Chondrocyte (in vitro differentiated cells): Measurements from ENCODE around the gene CDAN1. TPM values are rescaled to one million over a fixed set of nuclear protein-coding genes. Genes with fewer than 3 reads are reported as not detected.
"Not testable (repeated sequence)": the region's sequence is repeated elsewhere in the genome, so short reads cannot be mapped to it uniquely, and the experiment has no call there.

Experiments
- DNase-seq: peaks from one replicate; pipeline ENCODE4 v3.0.0; 2021; ENCODE audit warnings: mixed read lengths, low spot score
- H3K27ac Mint-ChIP-seq: one replicate; pipeline ENCODE4 v1.8.0; 2021; ENCODE audit warnings: mild to moderate bottlenecking, moderate library complexity, mixed read lengths; ENCODE audit not compliant: unreplicated experiment
- H3K27me3 Mint-ChIP-seq: 2 replicates; pipeline ENCODE4 v1.8.0; 2021; ENCODE audit warnings: low read depth, mixed read lengths
- H3K36me3 Mint-ChIP-seq: 2 replicates; pipeline ENCODE4 v1.8.0; 2021; ENCODE audit warnings: low read depth, mixed read lengths
- H3K4me1 Mint-ChIP-seq: 2 replicates; pipeline ENCODE4 v1.8.0; 2021; ENCODE audit warnings: low read depth, mild to moderate bottlenecking, mixed read lengths
- H3K4me3 Mint-ChIP-seq: one replicate; pipeline ENCODE4 v1.8.0; 2021; ENCODE audit warnings: mild to moderate bottlenecking, moderate library complexity, mixed read lengths; ENCODE audit not compliant: unreplicated experiment
- H3K9me3 Mint-ChIP-seq: 2 replicates; pipeline ENCODE4 v1.8.0; 2021; ENCODE audit warnings: low read depth, mixed read lengths
- total RNA-seq: library from RNA; stranded (reverse); gene quantifications from 3 replicates; pipeline ENCODE4 v1.2.1, GENCODE V29; 2021
- TF ChIP-seq, protein P1 (sequence below): fragments of 200-600 bp; sonication (generic); IDR thresholded peaks from 2 replicates; pipeline ENCODE4 v1.5.0; 2021; ENCODE audit warnings: antibody characterized with exemption, mild to moderate bottlenecking, moderate library complexity

Gene CDAN1
- total RNA-seq, 1 donor from 2014 or later: 15.7 TPM

DNA sequence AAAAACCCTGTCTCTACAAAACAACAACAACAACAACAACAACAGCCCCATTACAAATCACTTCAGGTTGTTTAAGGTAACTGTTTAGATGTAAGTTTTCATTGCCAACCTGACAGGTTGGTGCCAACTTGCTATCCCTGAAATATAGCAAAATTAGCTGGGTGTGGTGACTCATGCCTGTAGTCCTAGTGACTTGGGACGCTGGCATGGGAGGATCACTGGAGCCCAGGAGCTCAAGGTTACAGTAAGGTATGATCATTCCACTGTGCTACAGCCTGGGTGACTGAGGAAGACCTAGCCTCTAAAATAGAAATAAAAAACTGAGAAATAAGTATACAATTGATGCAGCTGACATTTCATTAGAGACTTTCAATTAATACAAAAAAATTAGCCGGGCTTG lies 36.0 kb upstream of the CDAN1 start:
- peaks cover 9% of the 10 kb centered on the region for H3K9me3 Mint-ChIP-seq
- TF ChIP-seq, protein P1, sequence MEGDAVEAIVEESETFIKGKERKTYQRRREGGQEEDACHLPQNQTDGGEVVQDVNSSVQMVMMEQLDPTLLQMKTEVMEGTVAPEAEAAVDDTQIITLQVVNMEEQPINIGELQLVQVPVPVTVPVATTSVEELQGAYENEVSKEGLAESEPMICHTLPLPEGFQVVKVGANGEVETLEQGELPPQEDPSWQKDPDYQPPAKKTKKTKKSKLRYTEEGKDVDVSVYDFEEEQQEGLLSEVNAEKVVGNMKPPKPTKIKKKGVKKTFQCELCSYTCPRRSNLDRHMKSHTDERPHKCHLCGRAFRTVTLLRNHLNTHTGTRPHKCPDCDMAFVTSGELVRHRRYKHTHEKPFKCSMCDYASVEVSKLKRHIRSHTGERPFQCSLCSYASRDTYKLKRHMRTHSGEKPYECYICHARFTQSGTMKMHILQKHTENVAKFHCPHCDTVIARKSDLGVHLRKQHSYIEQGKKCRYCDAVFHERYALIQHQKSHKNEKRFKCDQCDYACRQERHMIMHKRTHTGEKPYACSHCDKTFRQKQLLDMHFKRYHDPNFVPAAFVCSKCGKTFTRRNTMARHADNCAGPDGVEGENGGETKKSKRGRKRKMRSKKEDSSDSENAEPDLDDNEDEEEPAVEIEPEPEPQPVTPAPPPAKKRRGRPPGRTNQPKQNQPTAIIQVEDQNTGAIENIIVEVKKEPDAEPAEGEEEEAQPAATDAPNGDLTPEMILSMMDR: no peak

DNA sequence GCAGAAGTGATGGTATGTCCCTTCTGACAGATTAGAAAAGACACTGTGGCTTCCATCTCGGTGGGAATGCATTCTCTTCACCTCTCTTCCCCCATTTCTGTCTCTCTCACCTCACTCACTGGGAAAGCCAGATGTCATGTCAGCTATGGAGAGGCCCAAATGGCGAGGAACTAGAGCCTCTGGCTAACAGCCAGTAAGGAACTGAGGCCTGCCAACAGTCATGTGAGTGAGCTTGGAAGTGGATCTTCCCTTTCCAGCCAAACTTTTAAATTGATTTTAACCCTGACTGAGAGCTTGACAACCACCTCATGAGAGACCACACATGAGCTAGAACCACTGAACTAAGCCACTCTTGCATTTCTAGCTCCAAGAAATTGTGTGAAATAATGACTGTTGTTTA lies 35.2 kb upstream of the CDAN1 start:
- Mint-ChIP-seq H3K27ac (no peak overlapping the region), H3K4me1 (no peaks in the 10 kb centered on the region), H3K27me3 (no peaks in the 10 kb centered on the region), H3K9me3 (peaks cover 13% of the 10 kb centered on the region), H3K36me3 (peaks cover 17% of the 10 kb centered on the region), H3K4me3 (no peak overlapping the region)
- TF ChIP-seq, protein P1: no peak
- DNase-seq: no peak

More for the DNA sequence above, 36.0 kb upstream of the CDAN1 start:
- no peak for DNase-seq
- Mint-ChIP-seq H3K27me3 (no peaks in the 10 kb centered on the region), H3K36me3 (peaks cover 17% of the 10 kb centered on the region), H3K4me3 (no peak overlapping the region), H3K27ac (no peak overlapping the region), H3K4me1 (no peaks in the 10 kb centered on the region)

DNA sequence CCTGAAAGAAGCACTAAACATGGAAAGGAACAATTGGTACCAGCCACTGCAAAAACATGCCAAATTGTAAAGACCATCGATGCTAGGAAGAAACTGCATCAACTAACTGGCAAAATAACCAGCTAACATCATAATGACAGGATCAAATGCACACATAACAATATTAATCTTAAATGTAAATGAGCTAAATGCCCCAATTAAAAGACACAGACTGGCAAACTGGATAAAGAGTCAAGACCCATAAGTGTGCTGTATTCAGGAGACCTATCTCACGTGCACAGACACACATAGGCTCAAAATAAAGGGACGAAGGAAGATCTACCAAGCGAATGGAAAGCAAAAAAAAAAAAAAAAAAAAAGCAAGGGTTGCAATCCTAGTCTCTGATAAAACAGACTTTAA lies 29.2 kb upstream of the CDAN1 start:
- H3K27me3 Mint-ChIP-seq, DNase-seq, H3K27ac Mint-ChIP-seq, H3K4me3 Mint-ChIP-seq: not testable (repeated sequence)
- Mint-ChIP-seq H3K9me3 (peaks cover 42% of the 10 kb centered on the region), H3K36me3 (peaks cover 22% of the 10 kb centered on the region), H3K4me1 (peaks cover 11% of the 10 kb centered on the region)

DNA sequence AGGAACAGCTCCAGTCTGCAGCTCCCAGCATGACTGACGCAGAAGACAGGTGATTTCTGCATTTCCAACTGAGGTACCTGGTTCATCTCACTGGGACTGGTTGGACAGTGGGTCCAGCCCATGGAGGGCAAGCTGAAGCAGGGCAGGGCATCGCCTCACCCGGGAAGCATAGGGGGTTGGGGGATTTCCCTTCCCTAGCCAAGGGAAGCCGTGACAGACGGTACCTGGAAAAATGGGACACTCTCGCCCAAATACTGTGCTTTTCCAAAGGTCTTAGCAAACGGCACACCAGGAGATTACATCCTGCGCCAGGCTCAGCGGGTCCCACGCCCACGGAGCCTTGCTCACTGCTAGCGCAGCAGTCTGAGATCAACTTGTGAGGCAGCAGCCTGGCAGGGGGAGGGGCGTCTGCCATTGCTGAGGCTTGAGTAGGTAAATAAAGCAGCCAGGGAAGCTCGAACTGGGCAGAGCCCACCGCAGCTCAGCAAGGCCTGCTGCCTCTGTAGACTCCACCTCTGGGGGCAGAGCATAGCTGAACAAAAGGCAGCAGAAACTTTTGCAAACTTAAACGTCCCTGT lies 27.3 kb upstream of the CDAN1 start:
- DNase-seq, H3K27me3 Mint-ChIP-seq: not testable (repeated sequence)
- H3K9me3 Mint-ChIP-seq: peaks cover 47% of the 10 kb centered on the region
- H3K4me1 Mint-ChIP-seq: peaks cover 11% of the 10 kb centered on the region
- peak overlapping the region; percentile 31 for H3K4me3 Mint-ChIP-seq
- H3K27ac Mint-ChIP-seq: peak overlapping the region; percentile 65
- H3K36me3 Mint-ChIP-seq: peaks cover 27% of the 10 kb centered on the region

DNA sequence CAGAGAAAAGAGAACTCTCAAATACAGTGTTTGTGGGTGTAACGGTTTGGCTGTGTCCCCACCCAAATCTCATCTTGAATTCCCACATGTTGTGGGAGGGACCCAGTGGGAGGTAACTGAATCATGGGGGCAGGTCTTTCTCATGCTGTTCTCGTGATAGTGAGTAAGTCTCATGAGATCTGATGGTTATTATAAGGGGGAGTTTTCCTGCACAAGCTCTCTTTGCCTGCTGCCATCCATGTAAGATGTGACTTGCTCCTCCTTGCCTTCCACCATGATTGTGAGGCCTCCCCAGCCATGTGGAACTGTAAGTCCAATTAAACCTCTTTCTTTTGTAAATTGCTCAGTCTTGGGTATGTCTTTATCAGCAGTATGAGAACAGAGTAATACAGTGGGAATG lies 24.9 kb upstream of the CDAN1 start:
- H3K9me3 Mint-ChIP-seq: peaks cover 34% of the 10 kb centered on the region
- not testable (repeated sequence) for H3K4me3 Mint-ChIP-seq, H3K27ac Mint-ChIP-seq, DNase-seq, H3K27me3 Mint-ChIP-seq
- H3K36me3 Mint-ChIP-seq: peaks cover 24% of the 10 kb centered on the region
- peaks cover 11% of the 10 kb centered on the region for H3K4me1 Mint-ChIP-seq

DNA sequence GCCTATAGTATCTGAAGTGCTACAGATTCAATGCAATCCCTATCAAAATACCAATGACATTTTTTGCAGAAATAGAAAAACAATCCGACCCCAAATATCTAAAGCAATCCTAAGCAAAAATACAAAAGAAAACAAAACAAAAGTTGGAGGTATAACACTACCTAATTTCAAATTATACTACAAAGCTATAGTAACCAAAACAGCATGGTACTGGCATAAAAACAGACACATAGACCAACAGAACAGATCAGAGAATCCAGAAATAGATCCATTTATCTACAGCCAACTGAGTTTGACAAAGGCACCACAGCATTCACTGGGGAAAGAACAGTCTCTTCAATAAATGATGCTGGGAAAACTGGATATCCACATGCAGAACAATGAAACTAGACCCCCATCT lies 23.8 kb upstream of the CDAN1 start:
- H3K27ac Mint-ChIP-seq: no peak overlapping the region
- peaks cover 11% of the 10 kb centered on the region for H3K4me1 Mint-ChIP-seq
- no peak overlapping the region for H3K4me3 Mint-ChIP-seq
- peaks cover 28% of the 10 kb centered on the region for H3K9me3 Mint-ChIP-seq
- peaks cover 24% of the 10 kb centered on the region for H3K36me3 Mint-ChIP-seq
- TF ChIP-seq, protein P1: no peak
- no peak for DNase-seq
- H3K27me3 Mint-ChIP-seq: no peaks in the 10 kb centered on the region

DNA sequence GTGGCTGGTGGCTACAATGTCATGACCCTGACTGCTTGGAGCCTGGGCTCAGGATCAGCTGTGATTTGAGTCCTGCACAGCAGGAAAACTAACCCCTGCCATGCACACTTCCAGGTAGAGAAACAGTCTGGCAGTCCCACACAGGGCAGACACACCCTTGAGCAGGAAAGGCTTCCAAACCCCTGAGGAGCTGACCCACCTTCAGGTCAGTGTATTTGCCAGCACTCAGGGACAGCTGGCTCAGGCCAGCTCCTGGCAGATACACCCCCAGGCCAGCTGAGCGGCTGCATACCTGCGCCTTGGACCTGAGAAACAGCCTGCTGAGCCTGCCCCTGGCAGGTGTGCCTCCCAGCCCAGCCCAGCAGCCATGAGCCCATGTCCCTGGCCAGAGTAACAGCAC lies 22.2 kb upstream of the CDAN1 start:
- TF ChIP-seq, protein P1: no peak
- H3K27me3 Mint-ChIP-seq: no peaks in the 10 kb centered on the region
- no peak for DNase-seq
- no peak overlapping the region for H3K4me3 Mint-ChIP-seq
- peaks cover 2% of the 10 kb centered on the region for H3K4me1 Mint-ChIP-seq
- peaks cover 23% of the 10 kb centered on the region for H3K9me3 Mint-ChIP-seq
- H3K27ac Mint-ChIP-seq: no peak overlapping the region
- peaks cover 20% of the 10 kb centered on the region for H3K36me3 Mint-ChIP-seq
